WTC11 (cell line): ENCODE data around the gene P3H1.
"Not testable (repeated sequence)": the region's sequence is repeated elsewhere in the genome, so short reads cannot be mapped to it uniquely, and the experiment has no call there.

Experiments
- CREB1 ChIP-seq: sonication (generic); formaldehyde crosslinking; IDR thresholded peaks from 2 replicates; pipeline ENCODE4 v1.8.0; 2023; ENCODE audit warnings: mild to moderate bottlenecking, missing genetic modification reagents
- RELA ChIP-seq: sonication (generic); formaldehyde crosslinking; IDR thresholded peaks from 2 replicates; pipeline ENCODE4 v1.8.1; 2022; ENCODE audit warnings: missing genetic modification reagents, mild to moderate bottlenecking, borderline replicate concordance
- RORB ChIP-seq: fragments of 250-450 bp; sonication (Bioruptor Pico); IDR thresholded peaks from 2 replicates; pipeline ENCODE4 v1.9.0; 2021; ENCODE audit warnings: mild to moderate bottlenecking
- SMAD3 ChIP-seq: sonication (generic); formaldehyde crosslinking; IDR thresholded peaks from 2 replicates; pipeline ENCODE4 v1.8.0; 2022; ENCODE audit warnings: missing genetic modification reagents, mild to moderate bottlenecking, borderline replicate concordance
- SP1 ChIP-seq: sonication (generic); formaldehyde crosslinking; conservative IDR thresholded peaks from 2 replicates; pipeline ENCODE4 v1.8.1; 2022; ENCODE audit warnings: missing genetic modification reagents
- ZNF263 ChIP-seq: sonication (generic); formaldehyde crosslinking; IDR thresholded peaks from 2 replicates; pipeline ENCODE4 v1.8.1; 2022; ENCODE audit warnings: low read depth, mild to moderate bottlenecking, moderate library complexity, missing genetic modification reagents
- TF ChIP-seq, protein P1 (sequence below): sonication (generic); formaldehyde crosslinking; IDR thresholded peaks from 2 replicates; pipeline ENCODE4 v1.8.1; 2023; ENCODE audit warnings: mild to moderate bottlenecking, missing genetic modification reagents, moderate library complexity
- TF ChIP-seq, protein P2 (sequence below): fragments of 200-600 bp; IDR thresholded peaks from 2 replicates; pipeline ENCODE4 v1.8.0; 2022; ENCODE audit warnings: antibody characterized with exemption
- TF ChIP-seq, protein P3 (sequence below): sonication (generic); formaldehyde crosslinking; IDR thresholded peaks from 2 replicates; pipeline ENCODE4 v1.8.1; 2023; ENCODE audit warnings: mild to moderate bottlenecking, moderate library complexity, missing genetic modification reagents
- TF ChIP-seq, protein P4 (sequence below): sonication (generic); formaldehyde crosslinking; IDR thresholded peaks from 2 replicates; pipeline ENCODE4 v1.8.0; 2022; ENCODE audit warnings: mild to moderate bottlenecking, missing genetic modification reagents
- TF ChIP-seq, protein P5 (sequence below): sonication (generic); formaldehyde crosslinking; IDR thresholded peaks from 2 replicates; pipeline ENCODE4 v1.8.1; 2023; ENCODE audit warnings: mild to moderate bottlenecking, missing genetic modification reagents, borderline replicate concordance
- TF ChIP-seq, protein P6 (sequence below): fragments of 250-450 bp; sonication (Bioruptor Pico); IDR thresholded peaks from 2 replicates; pipeline ENCODE4 v1.9.0; 2021; ENCODE audit warnings: mild to moderate bottlenecking, borderline replicate concordance
- TF ChIP-seq, protein P7 (sequence below): sonication (generic); formaldehyde crosslinking; conservative IDR thresholded peaks from 2 replicates; pipeline ENCODE4 v1.8.1; 2023; ENCODE audit warnings: mild to moderate bottlenecking, low read depth, missing genetic modification reagents, moderate library complexity

DNA sequence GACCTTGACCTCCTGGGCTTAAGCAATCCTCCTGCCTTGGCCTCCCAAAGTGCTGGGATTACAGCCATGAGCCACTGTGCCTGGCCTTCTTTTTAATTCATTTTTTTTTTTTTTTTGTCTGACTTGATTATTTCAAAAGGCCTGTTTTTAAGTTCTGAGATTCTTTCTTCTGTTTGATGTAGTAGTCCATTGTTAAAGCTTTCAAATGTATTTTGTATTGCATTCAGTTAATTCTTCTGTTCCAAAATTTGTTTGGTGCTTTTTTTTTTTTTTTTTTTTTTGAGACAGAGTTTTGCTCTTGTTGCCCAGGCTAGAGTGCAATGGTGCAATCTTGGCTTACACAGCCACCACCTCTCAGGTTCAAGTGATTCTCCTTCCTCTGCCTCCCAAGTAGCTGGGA lies 52.4 kb downstream of the P3H1 start:
- not testable (repeated sequence) for TF ChIP-seq SP1 (CRISPR knock-in tag); ZNF263 (CRISPR knock-in tag); SMAD3 (CRISPR knock-in tag); CREB1 (CRISPR knock-in tag); RELA; RORB (CRISPR knock-in tag)
- TF ChIP-seq, protein P1, sequence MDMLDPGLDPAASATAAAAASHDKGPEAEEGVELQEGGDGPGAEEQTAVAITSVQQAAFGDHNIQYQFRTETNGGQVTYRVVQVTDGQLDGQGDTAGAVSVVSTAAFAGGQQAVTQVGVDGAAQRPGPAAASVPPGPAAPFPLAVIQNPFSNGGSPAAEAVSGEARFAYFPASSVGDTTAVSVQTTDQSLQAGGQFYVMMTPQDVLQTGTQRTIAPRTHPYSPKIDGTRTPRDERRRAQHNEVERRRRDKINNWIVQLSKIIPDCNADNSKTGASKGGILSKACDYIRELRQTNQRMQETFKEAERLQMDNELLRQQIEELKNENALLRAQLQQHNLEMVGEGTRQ (CRISPR knock-in tag): not testable (repeated sequence)
- TF ChIP-seq, protein P2, sequence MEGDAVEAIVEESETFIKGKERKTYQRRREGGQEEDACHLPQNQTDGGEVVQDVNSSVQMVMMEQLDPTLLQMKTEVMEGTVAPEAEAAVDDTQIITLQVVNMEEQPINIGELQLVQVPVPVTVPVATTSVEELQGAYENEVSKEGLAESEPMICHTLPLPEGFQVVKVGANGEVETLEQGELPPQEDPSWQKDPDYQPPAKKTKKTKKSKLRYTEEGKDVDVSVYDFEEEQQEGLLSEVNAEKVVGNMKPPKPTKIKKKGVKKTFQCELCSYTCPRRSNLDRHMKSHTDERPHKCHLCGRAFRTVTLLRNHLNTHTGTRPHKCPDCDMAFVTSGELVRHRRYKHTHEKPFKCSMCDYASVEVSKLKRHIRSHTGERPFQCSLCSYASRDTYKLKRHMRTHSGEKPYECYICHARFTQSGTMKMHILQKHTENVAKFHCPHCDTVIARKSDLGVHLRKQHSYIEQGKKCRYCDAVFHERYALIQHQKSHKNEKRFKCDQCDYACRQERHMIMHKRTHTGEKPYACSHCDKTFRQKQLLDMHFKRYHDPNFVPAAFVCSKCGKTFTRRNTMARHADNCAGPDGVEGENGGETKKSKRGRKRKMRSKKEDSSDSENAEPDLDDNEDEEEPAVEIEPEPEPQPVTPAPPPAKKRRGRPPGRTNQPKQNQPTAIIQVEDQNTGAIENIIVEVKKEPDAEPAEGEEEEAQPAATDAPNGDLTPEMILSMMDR: not testable (repeated sequence)
- TF ChIP-seq, protein P3, sequence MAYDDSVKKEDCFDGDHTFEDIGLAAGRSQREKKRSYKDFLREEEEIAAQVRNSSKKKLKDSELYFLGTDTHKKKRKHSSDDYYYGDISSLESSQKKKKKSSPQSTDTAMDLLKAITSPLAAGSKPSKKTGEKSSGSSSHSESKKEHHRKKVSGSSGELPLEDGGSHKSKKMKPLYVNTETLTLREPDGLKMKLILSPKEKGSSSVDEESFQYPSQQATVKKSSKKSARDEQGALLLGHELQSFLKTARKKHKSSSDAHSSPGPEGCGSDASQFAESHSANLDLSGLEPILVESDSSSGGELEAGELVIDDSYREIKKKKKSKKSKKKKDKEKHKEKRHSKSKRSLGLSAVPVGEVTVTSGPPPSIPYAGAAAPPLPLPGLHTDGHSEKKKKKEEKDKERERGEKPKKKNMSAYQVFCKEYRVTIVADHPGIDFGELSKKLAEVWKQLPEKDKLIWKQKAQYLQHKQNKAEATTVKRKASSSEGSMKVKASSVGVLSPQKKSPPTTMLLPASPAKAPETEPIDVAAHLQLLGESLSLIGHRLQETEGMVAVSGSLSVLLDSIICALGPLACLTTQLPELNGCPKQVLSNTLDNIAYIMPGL: not testable (repeated sequence)
- TF ChIP-seq, protein P4, sequence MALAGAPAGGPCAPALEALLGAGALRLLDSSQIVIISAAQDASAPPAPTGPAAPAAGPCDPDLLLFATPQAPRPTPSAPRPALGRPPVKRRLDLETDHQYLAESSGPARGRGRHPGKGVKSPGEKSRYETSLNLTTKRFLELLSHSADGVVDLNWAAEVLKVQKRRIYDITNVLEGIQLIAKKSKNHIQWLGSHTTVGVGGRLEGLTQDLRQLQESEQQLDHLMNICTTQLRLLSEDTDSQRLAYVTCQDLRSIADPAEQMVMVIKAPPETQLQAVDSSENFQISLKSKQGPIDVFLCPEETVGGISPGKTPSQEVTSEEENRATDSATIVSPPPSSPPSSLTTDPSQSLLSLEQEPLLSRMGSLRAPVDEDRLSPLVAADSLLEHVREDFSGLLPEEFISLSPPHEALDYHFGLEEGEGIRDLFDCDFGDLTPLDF (CRISPR knock-in tag): not testable (repeated sequence)
- TF ChIP-seq, protein P5, sequence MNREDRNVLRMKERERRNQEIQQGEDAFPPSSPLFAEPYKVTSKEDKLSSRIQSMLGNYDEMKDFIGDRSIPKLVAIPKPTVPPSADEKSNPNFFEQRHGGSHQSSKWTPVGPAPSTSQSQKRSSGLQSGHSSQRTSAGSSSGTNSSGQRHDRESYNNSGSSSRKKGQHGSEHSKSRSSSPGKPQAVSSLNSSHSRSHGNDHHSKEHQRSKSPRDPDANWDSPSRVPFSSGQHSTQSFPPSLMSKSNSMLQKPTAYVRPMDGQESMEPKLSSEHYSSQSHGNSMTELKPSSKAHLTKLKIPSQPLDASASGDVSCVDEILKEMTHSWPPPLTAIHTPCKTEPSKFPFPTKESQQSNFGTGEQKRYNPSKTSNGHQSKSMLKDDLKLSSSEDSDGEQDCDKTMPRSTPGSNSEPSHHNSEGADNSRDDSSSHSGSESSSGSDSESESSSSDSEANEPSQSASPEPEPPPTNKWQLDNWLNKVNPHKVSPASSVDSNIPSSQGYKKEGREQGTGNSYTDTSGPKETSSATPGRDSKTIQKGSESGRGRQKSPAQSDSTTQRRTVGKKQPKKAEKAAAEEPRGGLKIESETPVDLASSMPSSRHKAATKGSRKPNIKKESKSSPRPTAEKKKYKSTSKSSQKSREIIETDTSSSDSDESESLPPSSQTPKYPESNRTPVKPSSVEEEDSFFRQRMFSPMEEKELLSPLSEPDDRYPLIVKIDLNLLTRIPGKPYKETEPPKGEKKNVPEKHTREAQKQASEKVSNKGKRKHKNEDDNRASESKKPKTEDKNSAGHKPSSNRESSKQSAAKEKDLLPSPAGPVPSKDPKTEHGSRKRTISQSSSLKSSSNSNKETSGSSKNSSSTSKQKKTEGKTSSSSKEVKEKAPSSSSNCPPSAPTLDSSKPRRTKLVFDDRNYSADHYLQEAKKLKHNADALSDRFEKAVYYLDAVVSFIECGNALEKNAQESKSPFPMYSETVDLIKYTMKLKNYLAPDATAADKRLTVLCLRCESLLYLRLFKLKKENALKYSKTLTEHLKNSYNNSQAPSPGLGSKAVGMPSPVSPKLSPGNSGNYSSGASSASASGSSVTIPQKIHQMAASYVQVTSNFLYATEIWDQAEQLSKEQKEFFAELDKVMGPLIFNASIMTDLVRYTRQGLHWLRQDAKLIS (CRISPR knock-in tag): not testable (repeated sequence)
- TF ChIP-seq, protein P6, sequence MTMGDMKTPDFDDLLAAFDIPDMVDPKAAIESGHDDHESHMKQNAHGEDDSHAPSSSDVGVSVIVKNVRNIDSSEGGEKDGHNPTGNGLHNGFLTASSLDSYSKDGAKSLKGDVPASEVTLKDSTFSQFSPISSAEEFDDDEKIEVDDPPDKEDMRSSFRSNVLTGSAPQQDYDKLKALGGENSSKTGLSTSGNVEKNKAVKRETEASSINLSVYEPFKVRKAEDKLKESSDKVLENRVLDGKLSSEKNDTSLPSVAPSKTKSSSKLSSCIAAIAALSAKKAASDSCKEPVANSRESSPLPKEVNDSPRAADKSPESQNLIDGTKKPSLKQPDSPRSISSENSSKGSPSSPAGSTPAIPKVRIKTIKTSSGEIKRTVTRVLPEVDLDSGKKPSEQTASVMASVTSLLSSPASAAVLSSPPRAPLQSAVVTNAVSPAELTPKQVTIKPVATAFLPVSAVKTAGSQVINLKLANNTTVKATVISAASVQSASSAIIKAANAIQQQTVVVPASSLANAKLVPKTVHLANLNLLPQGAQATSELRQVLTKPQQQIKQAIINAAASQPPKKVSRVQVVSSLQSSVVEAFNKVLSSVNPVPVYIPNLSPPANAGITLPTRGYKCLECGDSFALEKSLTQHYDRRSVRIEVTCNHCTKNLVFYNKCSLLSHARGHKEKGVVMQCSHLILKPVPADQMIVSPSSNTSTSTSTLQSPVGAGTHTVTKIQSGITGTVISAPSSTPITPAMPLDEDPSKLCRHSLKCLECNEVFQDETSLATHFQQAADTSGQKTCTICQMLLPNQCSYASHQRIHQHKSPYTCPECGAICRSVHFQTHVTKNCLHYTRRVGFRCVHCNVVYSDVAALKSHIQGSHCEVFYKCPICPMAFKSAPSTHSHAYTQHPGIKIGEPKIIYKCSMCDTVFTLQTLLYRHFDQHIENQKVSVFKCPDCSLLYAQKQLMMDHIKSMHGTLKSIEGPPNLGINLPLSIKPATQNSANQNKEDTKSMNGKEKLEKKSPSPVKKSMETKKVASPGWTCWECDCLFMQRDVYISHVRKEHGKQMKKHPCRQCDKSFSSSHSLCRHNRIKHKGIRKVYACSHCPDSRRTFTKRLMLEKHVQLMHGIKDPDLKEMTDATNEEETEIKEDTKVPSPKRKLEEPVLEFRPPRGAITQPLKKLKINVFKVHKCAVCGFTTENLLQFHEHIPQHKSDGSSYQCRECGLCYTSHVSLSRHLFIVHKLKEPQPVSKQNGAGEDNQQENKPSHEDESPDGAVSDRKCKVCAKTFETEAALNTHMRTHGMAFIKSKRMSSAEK: not testable (repeated sequence)
- TF ChIP-seq, protein P7, sequence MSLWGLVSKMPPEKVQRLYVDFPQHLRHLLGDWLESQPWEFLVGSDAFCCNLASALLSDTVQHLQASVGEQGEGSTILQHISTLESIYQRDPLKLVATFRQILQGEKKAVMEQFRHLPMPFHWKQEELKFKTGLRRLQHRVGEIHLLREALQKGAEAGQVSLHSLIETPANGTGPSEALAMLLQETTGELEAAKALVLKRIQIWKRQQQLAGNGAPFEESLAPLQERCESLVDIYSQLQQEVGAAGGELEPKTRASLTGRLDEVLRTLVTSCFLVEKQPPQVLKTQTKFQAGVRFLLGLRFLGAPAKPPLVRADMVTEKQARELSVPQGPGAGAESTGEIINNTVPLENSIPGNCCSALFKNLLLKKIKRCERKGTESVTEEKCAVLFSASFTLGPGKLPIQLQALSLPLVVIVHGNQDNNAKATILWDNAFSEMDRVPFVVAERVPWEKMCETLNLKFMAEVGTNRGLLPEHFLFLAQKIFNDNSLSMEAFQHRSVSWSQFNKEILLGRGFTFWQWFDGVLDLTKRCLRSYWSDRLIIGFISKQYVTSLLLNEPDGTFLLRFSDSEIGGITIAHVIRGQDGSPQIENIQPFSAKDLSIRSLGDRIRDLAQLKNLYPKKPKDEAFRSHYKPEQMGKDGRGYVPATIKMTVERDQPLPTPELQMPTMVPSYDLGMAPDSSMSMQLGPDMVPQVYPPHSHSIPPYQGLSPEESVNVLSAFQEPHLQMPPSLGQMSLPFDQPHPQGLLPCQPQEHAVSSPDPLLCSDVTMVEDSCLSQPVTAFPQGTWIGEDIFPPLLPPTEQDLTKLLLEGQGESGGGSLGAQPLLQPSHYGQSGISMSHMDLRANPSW: not testable (repeated sequence)
